Rectal smooth muscle tissue (tissue), 1 donor: ENCODE measurements around the gene DHFR.

Source experiments
- H3K27ac ChIP-seq: one replicate; pipeline ENCODE4 v1.7.0; 2013; ENCODE audit warnings: low read depth, low read length, inconsistent platforms
- H3K27me3 ChIP-seq: one replicate; pipeline ENCODE4 v1.7.0; 2013; ENCODE audit warnings: low read length; ENCODE audit not compliant: control insufficient read depth, insufficient read depth
- H3K36me3 ChIP-seq: one replicate; pipeline ENCODE4 v1.7.0; 2013; ENCODE audit warnings: low read length; ENCODE audit not compliant: control insufficient read depth, insufficient read depth
- H3K4me1 ChIP-seq: one replicate; pipeline ENCODE4 v1.7.0; 2013; ENCODE audit warnings: low read length; ENCODE audit not compliant: control insufficient read depth, insufficient read depth
- H3K4me3 ChIP-seq: one replicate; pipeline ENCODE4 v1.7.0; 2013; ENCODE audit warnings: low read length
- H3K9ac ChIP-seq: one replicate; pipeline ENCODE4 v1.7.0; 2013; ENCODE audit warnings: low read length

The DHFR gene

GRCh38 chr5:80654391-80655230 lies at the start of gene DHFR, which contains the start of gene MSH3:
Gene DHFR, minus strand, starts transcription at chr5:80654983. Its CDS starts 494 bp downstream, at chr5:80654489.
Gene MSH3, plus strand, starts transcription at chr5:80654652. Its CDS starts 76 bp downstream, at chr5:80654728.
- peak within 1 kb of the TSS; percentile 94 for H3K27ac ChIP-seq
- H3K36me3 ChIP-seq, result peaks cover 3% of the 10 kb centered on the region
- peak within 1 kb of the TSS; percentile 84 for H3K9ac ChIP-seq
- H3K27me3 ChIP-seq, result no peaks in the 10 kb centered on the region
- H3K4me3 ChIP-seq, result peak within 1 kb of the TSS; percentile 90
- peaks cover 9% of the 10 kb centered on the region for H3K4me1 ChIP-seq

DNA sequence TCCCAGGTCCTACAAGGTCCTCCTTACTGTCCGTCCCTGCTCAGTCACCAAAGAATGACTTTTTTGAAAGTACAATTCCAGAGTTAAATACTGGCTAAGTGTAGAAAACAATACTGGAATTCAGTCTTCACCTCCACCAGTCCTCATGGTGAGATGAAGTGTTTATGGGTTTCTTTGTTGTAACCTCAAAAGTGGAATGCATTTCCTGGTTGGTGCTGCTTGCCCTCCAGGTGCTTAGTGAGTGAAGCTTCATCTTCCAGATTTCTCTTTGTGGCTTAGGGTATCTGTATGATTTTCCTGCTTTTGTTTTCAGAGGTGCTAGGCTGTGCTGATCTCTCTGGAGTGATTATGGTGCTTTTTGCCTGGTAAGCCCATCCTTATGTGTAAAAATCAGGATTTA lies 49.4 kb upstream of the DHFR start:
- Histone ChIP-seq H3K4me3 (no peak overlapping the region), H3K27me3 (no peaks in the 10 kb centered on the region), H3K36me3 (peaks cover 7% of the 10 kb centered on the region), H3K27ac (no peak overlapping the region), H3K9ac (no peak overlapping the region), H3K4me1 (no peaks in the 10 kb centered on the region)

DNA sequence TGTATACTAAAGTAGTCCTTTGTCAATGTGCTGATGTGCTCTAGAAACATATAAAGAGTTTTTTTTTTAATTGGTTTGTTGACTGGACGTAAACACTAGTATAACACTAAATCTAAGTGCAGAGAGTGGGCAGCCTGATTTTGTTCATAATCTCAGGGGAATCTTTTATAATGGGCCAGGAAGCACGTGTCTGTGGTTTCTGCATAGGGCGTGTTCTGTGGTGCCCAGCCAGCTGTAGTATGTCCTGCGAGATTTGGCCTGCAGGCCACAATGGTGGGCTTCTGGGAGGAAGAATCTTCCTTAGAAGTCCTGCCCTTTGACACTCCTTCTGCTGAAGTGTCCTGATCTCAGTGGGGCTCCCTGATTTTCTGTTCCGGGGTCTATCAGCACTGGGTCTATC lies 49.0 kb upstream of the DHFR start:
- Histone ChIP-seq H3K4me3 (no peak overlapping the region), H3K36me3 (peaks cover 7% of the 10 kb centered on the region), H3K27me3 (no peaks in the 10 kb centered on the region), H3K27ac (no peak overlapping the region), H3K9ac (no peak overlapping the region), H3K4me1 (no peaks in the 10 kb centered on the region)

DNA sequence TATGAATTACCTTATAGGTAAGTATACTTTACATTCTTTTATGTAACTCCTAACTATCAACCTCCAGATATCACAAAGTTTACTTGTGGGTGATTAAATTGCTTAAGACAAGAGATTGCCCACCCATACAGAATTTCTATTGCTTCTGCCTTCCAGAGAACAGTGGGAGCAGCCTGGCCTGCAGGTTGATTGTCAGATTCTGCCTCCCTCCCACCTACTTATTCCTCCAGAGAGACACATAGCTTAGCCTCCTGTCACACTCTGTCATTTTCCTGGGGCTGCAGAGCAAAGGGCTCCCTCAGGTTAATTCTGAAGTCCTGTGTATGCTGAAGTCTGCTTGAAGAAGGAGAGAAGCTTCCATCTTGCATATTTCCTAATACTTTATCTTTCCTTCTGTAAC lies 48.5 kb upstream of the DHFR start:
- Histone ChIP-seq H3K4me1 (no peaks in the 10 kb centered on the region), H3K4me3 (no peak overlapping the region), H3K9ac (no peak overlapping the region), H3K27ac (no peak overlapping the region), H3K36me3 (peaks cover 7% of the 10 kb centered on the region), H3K27me3 (no peaks in the 10 kb centered on the region)

DNA sequence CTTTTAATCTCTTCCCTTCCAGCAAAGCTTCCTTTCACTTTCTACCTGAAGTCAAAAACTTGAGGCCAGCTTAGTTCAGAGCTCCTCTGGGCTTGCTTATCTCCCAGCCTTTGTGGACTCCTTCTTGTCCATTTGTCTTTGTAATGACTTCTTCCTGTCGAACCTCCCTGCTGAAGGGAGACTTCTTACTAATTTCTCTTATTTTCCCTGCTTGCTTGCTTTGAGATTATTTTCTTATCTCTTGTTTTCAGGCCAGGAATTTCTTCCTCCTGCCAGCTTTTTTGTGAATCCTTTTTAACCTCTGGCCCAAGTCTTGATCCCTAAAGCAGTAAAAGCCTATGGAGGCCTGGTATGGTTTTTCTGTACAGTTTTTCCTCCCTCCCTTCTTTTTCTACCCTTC lies 46.8 kb upstream of the DHFR start:
- no peak overlapping the region for H3K9ac ChIP-seq
- H3K4me3 ChIP-seq, result no peak overlapping the region
- H3K27me3 ChIP-seq, result no peaks in the 10 kb centered on the region
- peaks cover 7% of the 10 kb centered on the region for H3K36me3 ChIP-seq
- no peak overlapping the region for H3K27ac ChIP-seq
- H3K4me1 ChIP-seq, result no peaks in the 10 kb centered on the region

- Histone ChIP-seq H3K36me3 (peaks cover 12% of the 10 kb centered on the region), H3K4me3 (no peak overlapping the region), H3K9ac (no peak overlapping the region), H3K27me3 (no peaks in the 10 kb centered on the region), H3K4me1 (no peaks in the 10 kb centered on the region), H3K27ac (no peak overlapping the region)
Measured at GRCh38 chr5:80698369-80698768, 43.6 kb upstream of the DHFR start.

GRCh38 chr5:80697100-80697499 lies 42.3 kb upstream of the DHFR start:
- Histone ChIP-seq H3K36me3 (peaks cover 7% of the 10 kb centered on the region), H3K9ac (no peak overlapping the region), H3K27me3 (no peaks in the 10 kb centered on the region), H3K27ac (no peak overlapping the region), H3K4me3 (no peak overlapping the region), H3K4me1 (no peaks in the 10 kb centered on the region)

GRCh38 chr5:80696450-80696849 lies 41.7 kb upstream of the DHFR start:
- no peak overlapping the region for H3K27ac ChIP-seq
- no peak overlapping the region for H3K4me3 ChIP-seq
- H3K27me3 ChIP-seq, result no peaks in the 10 kb centered on the region
- H3K36me3 ChIP-seq, result peaks cover 6% of the 10 kb centered on the region
- no peak overlapping the region for H3K9ac ChIP-seq
- no peaks in the 10 kb centered on the region for H3K4me1 ChIP-seq

GRCh38 chr5:80695666-80696065 lies 40.9 kb upstream of the DHFR start:
- Histone ChIP-seq H3K27me3 (no peaks in the 10 kb centered on the region), H3K36me3 (peaks cover 6% of the 10 kb centered on the region), H3K4me3 (no peak overlapping the region), H3K4me1 (no peaks in the 10 kb centered on the region), H3K27ac (no peak overlapping the region), H3K9ac (no peak overlapping the region)

DNA sequence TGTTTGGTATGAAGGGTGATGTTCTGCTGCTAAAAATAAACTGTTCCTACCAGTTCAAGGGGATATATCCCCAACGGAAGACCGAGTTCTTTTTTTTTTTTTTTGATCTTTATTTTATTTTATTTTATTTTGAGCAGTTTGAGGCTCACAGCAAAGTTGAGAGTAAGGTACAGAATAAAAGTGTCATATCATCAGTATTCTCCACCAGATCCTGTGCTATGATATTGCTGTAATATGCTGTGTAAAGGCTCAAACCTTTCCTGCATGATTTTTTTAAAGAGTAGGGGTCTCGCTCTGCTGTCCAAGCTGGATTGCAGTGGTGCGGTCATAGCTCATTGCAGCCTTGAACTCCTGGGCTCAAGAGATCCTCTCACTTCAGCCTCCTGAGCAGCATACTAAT lies 34.8 kb upstream of the DHFR start:
- Histone ChIP-seq H3K27ac (no peak overlapping the region), H3K4me1 (no peaks in the 10 kb centered on the region), H3K4me3 (no peak overlapping the region), H3K9ac (no peak overlapping the region), H3K36me3 (no peaks in the 10 kb centered on the region), H3K27me3 (no peaks in the 10 kb centered on the region)

DNA sequence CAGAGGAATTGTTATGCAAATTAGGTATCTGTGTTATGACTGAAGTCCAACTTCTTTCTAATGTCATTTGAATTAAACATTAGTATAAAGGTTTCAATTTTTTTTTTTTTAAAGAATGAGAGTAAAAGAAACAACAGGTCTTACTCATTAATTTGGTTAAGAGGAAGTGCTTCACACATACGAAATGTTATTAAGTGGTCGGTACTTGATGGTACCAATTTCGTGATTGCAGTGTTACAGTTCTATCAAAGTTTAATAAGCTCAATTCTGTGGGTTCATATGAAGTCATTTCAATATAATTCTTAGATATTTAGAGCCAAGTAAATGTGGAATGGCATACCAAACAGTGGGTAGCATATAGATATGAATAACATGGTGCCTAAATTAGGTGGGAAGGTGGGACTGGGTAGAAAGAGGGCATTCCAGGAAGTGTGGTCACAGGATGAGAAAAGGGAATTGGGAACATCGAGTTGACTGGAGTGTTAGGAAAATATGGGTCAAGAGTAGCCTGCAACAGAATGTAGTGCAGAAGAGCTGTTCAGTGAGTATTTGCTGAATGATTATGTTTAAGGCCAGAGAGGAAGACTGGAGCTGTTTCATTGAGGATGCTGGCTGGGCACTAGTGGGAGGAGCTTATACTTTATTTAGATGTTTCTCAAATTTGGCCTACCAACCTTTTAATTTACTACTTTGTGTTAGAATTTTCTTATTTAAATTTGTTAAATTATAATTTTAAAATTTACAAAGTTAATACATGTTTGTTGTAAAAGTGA lies 34.1 kb upstream of the DHFR start:
- no peaks in the 10 kb centered on the region for H3K36me3 ChIP-seq
- H3K9ac ChIP-seq, result no peak overlapping the region
- H3K27ac ChIP-seq, result no peak overlapping the region
- H3K4me1 ChIP-seq, result no peaks in the 10 kb centered on the region
- no peak overlapping the region for H3K4me3 ChIP-seq
- no peaks in the 10 kb centered on the region for H3K27me3 ChIP-seq

- no peak overlapping the region for H3K27ac ChIP-seq
- H3K4me1 ChIP-seq, result no peaks in the 10 kb centered on the region
- no peak overlapping the region for H3K9ac ChIP-seq
- H3K4me3 ChIP-seq, result no peak overlapping the region
- H3K36me3 ChIP-seq, result no peaks in the 10 kb centered on the region
- H3K27me3 ChIP-seq, result no peaks in the 10 kb centered on the region
Measured at GRCh38 chr5:80686757-80687156, 32.0 kb upstream of the DHFR start.
